Effector memory CD8-positive, alpha-beta T cell (primary cell): ENCODE measurements around the gene CENPV.

Source experiments
- ATAC-seq: fragments of 150-1000 bp; cut with Tn5 transposase; replicated peaks from 2 replicates; pipeline ENCODE4 v1.10.0; 2021; ENCODE audit warnings: mild to moderate bottlenecking, moderate library complexity
- DNase-seq, 3 experiments: peaks; one replicate each; pipeline ENCODE4 v3.0.0; 2021
- H3K27ac Mint-ChIP-seq, 2 donors: one replicate each; pipeline ENCODE4 v1.8.0; 2022; ENCODE audit warnings: mild to moderate bottlenecking in 2 of 2, mixed read lengths in 2 of 2, moderate library complexity in 2 of 2
- H3K27me3 Mint-ChIP-seq, 2 donors: one replicate each; pipeline ENCODE4 v1.8.0; 2022; ENCODE audit warnings: mixed read lengths in 2 of 2
- H3K36me3 Mint-ChIP-seq: one replicate; pipeline ENCODE4 v1.8.0; 2022; ENCODE audit warnings: mild to moderate bottlenecking, moderate library complexity, mixed read lengths; ENCODE audit not compliant: insufficient read depth
- H3K4me1 Mint-ChIP-seq, 2 donors: one replicate each; pipeline ENCODE4 v1.8.0; 2022; ENCODE audit warnings: low read depth in 2 of 2, mixed read lengths in 2 of 2
- H3K4me3 Mint-ChIP-seq, 2 donors: one replicate each; pipeline ENCODE4 v1.8.0; 2022; ENCODE audit warnings: mild to moderate bottlenecking in 2 of 2, mixed read lengths in 2 of 2, moderate library complexity in 2 of 2
- H3K9me3 Mint-ChIP-seq, 2 donors: one replicate each; pipeline ENCODE4 v1.8.0; 2022; ENCODE audit warnings: mixed read lengths in 2 of 2

CENPV gene

DNA sequence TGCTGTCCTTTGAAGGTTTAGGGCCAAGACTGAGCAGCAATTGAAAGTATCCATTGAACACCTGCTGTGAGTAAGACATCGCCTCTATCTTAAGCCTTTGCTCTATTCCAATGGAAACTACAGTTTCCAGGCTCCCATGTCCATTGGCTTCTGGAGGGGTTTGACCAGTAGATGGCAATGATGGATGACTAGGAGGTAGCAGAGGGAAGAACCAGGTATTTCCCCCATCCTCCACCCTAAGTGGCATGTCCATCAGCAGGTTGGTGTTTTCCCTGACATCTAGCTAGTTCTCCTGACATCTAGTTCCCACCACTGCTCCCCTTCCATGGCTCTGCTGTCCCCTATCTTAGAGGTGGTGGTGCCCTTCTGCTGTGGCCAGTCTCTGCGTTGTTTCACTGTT is 58.7 kb downstream of the CENPV start:
- DNase-seq, result no peak

DNA sequence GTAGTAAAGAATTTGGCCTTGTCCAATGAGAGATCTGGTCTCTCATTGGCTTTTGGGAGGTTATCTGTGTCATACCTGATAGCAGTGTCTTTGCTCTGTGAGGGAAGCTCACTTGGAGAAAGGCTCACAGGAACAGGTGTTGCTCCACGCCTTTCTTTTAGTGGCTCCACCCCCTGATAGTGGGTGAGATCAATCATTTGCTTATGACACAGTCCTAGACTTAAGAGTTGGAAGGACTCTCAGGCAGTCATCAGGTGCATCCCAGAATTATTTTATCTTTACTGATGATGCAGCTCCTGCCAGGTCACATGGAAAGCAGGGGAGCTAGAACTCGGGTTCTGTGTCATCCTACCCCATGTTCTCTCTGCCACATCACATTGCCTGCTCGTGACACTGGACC is 59.3 kb downstream of the CENPV start:
- no peak for DNase-seq
- Mint-ChIP-seq H3K36me3 (no peaks in the 10 kb centered on the region), H3K4me3 (no peak overlapping the region), H3K27ac (no peak overlapping the region), H3K27me3 (no peaks in the 10 kb centered on the region), H3K9me3 (no peaks in the 10 kb centered on the region), H3K4me1 (peaks cover 4 to 8% of the 10 kb centered on the region in 2 donors)
- no peak for ATAC-seq

More for the DNA sequence above, 58.7 kb downstream of the CENPV start:
- Mint-ChIP-seq H3K36me3 (no peaks in the 10 kb centered on the region), H3K4me1 (peaks cover 0 to 4% of the 10 kb centered on the region in 2 donors), H3K27me3 (no peaks in the 10 kb centered on the region), H3K27ac (peak overlapping the region in 1 of 2 donors; percentile 31), H3K9me3 (no peaks in the 10 kb centered on the region), H3K4me3 (no peak overlapping the region)
- ATAC-seq, result no peak
